Frontal cortex (tissue), 4 donors: ENCODE results near the gene EML6. TPM values are rescaled to one million over a fixed set of nuclear protein-coding genes. Genes with fewer than 3 reads are reported as not detected.
"Not testable (repeated sequence)": the region's sequence is repeated elsewhere in the genome, so short reads cannot be mapped to it uniquely, and the experiment has no call there.

Experiments
- DNase-seq, 2 donors: peaks; one replicate each; pipeline ENCODE4 v3.0.0; 2012; ENCODE audit warnings: low spot score in 2 of 2
- FAIRE-seq: peaks from 2 replicates; lab custom pipeline; 2012; peaks lifted over from hg19 to GRCh38; lab: Jason Lieb, UNC
- total RNA-seq: library from RNA; depleted of rRNA; stranded (reverse); fragments of >200 nt; gene quantifications from one replicate; pipeline ENCODE4 v1.2.3, GENCODE V29; 2014
- donor health status: control.
- donor health status: control.
- donor health status: control.

The EML6 gene
- 5.3 TPM for total RNA-seq

DNA sequence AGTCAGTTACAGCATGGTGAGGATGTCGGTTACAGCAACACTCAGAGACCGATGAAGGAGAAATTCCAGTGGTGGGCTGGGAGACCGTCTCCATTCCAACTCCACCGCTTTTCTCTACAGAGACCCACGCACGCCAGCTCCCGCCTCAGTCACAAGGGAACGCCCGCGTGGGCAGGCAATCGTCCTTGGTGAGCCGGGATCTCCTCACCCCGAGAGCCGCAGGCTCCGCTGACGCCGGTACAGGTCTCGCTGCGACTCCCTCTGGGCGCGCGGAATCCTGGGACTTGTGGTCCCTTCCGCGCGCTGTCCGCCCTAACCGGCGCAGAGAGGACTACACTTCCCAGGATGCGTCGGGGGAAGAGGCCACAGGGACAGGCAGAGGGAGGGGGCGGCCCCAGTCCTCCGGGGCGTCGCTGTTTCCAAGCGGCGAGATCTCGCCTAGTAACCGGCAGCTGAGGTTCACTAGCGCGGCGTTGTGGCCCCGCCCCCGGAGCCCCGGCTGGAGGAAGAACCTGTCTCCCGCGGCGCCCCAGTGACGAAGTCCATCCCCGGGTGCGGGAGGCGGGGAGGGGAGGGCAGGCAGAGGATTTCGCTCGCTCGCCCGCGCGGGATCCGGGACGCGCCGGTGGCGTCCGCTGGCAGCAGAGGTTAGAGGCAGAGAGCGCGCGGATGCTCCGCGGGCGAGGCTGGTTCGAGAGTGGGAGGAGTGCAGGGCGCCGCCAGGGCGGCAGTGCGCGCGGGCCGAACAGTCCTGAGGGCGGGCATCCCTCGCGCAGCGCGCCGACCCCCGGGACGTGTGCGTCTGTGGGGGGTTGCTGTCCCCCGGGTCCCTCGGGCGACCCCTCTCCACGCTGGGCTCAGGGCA, at the start of gene EML6:
EML6 (plus strand) TSS at position 532 of the 865 bp plus-strand sequence. CDS start 1,400 bp downstream, outside the sequence.
- FAIRE-seq (peak; percentile 84), DNase-seq (peak; percentile 98)

DNA sequence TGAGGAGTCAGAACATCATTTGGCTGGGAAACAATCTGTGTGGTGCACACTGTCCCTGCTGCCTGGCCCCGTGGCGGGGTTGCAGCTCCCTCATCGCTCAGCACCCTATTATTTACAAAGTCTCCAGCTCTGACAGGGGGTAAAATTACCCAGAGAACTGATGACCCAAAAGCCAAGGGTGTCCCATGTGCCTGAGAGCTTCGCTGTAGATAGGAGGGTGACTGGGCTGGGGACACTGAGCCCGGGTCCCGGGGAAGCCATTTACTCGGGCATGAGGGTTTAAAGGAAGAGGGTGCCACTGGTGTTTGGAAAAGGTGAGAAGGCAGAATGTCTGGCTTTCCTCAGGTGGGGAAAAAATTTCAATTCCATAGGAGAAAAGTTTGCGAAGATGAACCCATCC, 48.2 kb upstream of the EML6 start:
- DNase-seq (no peak), FAIRE-seq (no peak)

DNA sequence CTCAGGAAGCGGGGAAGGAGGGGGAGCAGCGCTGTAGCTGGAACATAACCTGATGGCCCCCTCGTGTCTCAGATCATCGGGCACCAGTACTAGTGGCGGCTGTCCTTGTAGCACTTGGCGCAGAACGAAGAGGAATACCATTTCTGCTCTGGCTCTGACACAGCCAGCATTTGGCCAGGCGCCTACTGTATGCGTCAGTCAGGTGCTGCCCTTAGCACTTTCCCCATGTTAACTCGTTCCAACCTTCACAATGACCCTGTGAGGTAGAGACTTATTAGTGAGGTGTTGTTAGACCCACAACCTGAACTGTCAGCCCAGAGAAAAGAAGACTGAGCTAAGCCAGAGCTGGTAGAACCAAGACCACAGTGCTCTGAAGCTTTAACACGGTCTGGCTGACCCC, 47.7 kb upstream of the EML6 start:
- no peak for DNase-seq
- no peak for FAIRE-seq

DNA sequence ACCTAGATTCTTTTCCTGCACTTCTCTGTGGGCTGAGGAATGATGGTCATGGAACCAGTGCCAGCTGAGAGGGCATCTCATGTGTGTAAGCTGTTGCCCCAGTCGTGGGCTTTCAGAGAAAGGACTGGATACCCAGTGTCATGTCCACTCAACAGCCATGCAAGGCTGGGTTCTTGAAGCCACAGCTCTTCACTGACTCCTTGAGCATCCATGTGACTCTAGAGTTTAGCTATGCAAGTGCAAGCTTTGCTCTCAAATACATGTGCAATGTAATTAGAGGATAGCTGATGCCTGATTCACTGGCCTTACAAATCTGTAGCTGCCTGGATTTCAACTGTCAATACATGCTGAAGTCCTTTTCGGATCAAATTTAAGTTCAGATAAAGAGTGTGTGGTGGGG, 46.8 kb upstream of the EML6 start:
- DNase-seq (no peak), FAIRE-seq (no peak)

DNA sequence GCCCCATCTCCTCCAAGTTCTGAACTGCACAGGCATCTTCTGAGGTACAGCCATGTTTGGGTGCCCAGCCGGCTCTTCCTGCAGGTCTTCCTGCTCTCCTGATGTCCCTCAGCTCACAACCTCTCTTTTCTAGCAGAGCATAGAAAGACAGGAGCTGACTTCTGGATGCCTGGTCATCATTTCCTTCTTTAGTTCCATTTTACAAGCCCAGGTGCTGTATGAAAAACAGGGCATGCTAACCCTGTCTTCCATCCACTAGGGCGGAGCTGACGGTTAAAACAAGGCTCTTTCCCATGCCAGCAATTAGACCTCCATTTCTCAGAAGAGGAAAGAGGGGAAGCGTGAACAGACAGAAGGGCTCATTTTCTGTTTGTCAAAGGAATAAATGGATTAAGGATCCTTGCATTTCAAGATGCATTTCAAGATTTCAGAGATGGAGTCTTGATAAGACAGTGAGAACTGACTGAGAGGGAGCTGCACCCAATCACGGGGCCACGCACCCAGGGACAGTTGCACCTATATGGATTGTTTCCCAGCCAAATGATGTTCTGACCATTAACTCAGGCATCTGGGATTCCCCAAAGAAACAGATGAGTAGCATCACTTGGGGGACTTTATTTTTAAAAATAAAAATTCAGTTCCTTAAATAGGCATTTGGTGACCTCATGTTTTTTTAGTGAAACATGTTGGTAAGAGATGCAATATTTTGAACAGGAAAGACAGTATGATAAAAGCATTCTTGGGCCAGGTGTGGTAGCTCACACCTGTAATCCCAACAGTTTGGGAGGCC, 45.8 kb upstream of the EML6 start:
- FAIRE-seq = no peak
- no peak for DNase-seq

DNA sequence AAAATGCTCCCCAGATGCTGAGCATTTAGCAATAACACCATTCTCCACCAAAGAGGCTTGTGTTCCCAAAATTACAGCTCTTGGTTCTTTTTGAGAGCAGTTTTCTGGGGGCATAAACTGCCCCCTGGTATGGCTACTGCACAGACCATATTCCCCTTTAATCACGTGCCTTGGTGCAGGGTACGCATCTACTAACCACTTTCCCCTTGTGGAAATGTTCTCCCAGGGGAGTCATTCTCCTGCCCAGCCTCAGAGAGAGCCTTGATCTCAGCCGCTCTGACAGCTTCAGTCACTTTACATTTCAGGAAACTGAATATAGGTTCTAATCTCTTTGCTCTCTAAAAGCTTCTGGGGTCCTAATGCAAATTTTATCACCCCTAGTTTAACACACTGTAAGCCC, 44.7 kb upstream of the EML6 start:
- DNase-seq (no peak), FAIRE-seq (no peak)

DNA sequence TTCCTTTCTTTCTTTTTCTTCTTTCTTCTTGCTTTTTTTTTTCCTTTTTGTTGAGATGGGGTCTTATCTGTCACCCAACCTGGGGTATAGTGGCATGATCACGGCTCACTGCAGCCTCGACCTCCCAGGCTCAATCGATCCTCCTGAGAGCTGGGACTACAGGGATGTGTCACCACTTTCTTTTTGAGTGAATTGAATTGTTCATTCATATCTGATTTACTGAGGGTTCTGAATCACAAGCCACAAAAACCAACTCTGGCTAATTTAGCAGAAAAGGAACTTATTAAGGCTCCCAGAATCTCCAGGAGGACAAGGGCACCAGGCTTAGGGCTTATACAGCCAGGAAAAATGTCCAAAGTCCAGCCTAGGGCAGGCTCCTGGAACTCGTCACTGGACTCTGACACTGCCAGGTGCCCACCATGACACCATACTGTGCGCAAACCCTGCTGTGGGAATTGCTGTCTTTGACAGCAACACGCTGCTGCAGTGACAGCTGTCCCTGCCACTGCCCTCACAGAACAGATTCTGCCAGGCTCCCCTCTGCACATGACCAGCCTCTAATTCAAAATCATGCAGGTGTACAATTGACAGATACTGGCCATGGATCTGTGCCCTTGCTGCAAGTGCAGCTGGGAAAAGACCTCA, 42.9 kb upstream of the EML6 start:
- DNase-seq = no peak
- no peak for FAIRE-seq

DNA sequence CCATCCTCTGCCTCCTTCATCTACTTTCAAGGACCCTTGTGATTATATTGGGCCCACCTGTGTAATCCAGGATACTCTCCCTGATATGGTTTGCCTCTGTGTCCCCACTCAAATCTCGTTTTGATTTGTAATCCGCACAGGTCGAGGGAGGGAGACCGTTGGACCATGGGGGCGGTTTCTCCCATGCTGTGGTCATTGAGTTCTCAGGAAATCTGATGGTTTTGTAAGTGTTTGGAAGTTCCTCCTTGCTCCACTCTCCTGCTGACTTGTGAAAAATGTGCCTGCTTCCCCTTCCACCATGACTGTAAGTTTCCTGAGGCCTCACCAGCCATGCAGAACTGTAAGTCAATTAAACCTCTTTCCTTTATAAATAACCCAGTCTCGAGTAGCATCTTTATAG, 42.0 kb upstream of the EML6 start:
- no peak for FAIRE-seq
- DNase-seq = no peak

DNA sequence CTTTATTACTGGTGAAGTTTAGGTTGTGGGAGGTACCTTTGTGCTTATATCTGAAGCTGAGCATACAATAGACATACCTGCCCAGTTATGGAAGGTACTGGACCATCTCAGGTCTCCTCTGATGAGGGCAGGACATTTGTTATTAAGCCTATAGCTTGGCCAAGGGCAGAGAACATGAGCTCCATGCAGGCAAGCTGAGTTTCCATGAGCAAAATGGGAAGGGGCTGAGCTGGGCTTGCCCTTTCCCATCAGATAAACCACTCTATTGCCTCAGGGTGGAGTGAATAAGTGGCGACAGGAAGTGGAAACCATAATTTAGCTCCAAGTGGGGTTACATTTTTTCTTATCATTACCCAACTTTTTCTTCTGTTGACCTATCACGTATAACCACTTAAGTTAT, 39.9 kb upstream of the EML6 start:
- FAIRE-seq = no peak
- no peak for DNase-seq

DNA sequence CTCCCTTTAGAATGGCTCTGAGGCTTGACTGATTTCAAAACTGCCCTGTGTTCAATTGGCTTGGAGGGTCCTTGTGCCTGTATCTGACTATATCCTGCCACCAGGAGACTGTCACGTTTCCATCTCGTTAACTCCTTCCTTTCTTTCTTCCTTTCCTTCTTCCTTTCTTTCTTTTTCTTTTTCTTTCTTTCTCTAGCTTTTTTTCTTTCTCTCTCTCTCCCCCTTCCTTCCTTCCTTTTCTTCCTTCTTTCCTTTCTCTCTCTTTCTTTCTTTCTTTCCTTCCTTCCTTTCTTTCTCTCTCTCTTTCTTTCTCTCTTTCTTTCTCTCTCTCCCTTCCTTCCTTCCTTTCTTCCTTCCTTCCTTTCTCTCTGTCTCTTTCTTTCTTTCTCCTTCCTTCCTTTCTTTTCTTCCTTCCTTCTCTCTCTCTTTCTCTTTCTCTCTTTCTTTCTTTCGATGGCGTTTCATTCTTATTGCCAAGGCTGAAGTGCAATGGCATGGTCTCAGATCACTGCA, 38.1 kb upstream of the EML6 start:
- no peak for FAIRE-seq
- no peak for DNase-seq

DNA sequence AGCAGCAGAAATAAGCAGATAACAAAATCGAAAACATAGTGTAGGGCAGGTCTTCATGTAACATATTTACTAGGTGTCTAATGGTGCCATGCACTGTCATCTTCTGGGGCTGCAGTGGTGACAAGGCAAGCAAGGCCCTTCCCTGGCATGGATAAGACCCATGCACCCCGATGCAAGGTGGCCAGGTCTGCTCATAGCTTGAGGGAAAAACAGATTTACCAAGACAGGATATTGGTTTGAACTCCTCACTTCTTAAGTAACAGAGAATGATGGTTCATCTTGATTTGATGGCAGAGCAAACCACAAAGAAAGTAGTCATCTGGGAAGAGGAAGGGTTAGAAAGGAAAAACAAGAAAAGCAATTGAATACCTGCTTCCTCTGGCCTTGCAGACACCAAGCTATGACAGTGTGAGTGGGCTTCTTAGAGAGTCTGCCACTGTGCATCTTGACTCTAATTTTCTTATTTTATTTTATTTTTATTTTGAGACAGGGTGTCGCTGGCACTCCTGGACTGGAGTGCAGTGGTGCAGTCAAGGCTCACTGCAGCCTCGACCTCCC, 35.8 kb upstream of the EML6 start:
- DNase-seq = no peak
- FAIRE-seq = no peak

DNA sequence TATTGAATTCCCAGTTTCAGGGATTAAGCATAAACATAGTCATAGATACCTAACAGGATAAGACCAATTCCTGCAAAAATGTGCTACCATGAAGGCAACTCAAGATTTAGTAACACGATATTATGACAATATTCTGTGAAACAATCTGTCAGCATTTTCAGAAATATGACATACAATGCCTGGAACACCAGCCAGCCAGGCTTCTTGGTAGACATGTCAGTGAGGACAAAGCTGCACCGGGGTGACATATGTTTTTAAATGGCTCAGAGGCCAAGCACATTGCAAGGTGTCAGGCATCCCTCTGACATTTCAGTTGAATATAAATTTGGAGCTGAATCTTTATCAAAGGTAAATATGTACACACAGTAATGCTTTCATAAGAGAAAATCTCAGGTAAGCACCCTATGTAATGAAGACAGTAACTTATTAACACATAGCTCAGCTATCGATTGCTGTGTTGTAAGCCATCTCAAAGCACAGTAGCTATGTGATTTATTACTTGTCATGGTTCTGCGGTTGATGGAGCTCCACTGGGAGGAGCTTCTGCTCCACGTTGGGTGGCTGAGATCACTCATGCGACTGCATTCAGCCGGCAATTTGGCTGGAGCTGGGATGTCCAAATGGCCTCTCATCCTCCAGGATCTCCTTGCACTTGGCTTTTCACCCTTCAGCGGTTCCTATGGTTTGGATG, 31.9 kb upstream of the EML6 start:
- no peak for FAIRE-seq

DNA sequence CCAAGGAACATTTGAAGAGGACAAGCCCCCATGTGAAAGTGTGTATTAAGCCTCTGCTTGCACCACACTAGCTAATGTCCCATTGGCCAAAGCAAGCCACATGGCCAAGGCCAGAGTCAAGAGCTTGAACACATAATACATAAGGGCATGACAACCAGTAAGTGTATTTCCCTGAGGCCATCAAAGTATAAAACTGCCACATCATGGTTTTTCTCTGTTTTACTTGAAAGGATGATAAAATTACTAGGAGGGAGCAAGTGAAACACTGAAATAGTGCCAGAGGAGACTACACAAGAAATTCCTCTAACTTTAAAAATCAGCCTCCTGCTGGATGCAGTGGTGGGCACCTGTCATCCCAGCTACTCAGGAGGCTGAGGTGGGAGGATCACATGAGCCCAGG, 30.9 kb upstream of the EML6 start:
- no peak for FAIRE-seq

More for the DNA sequence above, 31.9 kb upstream of the EML6 start:
- no peak for DNase-seq

DNA sequence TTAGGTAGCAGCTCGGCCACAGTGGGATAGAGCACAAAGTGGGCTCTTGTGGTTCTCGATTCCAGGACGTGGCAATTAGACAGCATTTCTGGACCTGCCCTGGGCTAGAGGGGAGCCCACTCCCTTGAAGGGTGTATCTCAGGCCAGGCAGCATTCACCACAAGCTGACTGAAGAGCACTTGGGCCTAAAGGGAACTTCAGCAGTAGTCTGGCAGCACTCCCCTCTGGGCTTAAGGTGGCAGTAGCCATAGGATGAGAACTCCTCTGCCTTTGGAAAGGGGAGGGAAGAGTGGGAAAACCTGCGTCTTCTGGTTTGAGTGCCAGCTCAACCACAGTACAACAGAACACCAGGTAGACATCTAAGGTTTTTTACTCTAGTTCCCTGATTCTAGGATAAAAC, 28.1 kb upstream of the EML6 start:
- FAIRE-seq (no peak), DNase-seq (no peak)

More for the DNA sequence above, 30.9 kb upstream of the EML6 start:
- no peak for DNase-seq

DNA sequence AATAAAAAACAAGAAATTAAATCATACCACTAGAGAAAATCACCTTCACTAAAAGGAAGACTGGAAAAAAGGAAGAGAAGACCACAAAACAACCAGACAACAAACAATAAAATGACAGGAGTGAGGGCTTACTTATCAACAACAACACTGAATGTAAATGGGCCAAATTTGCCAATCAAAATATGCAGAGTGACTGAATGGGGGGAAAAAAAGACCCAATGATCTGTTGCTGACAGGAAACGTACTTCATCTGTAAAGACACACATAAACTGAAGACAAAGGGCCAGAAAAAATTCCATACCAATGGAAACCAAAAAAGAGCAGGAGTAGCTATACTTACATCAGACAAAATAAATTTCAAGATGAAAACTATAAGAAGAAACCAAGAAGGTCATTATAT, 25.5 kb upstream of the EML6 start:
- DNase-seq = no peak
- no peak for FAIRE-seq

DNA sequence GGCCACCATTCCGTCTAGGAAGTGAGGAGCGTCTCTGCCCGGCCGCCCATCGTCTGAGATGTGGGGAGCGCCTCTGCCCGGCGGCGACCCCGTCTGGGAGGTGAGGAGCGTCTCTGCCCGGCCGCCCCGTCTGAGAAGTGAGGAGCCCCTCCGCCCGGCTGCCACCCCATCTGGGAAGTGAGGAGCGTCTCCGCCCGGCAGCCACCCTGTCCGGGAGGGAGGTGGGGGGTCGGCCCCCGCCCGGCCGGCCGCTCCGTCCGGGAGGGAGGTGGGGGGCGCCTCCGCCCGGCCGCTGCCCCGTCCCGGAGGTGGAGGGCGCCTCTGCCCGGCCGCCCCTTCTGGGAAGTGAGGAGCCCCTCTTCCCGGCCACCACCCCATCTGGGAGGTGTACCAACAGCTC, 24.5 kb upstream of the EML6 start:
- not testable (repeated sequence) for DNase-seq, FAIRE-seq

DNA sequence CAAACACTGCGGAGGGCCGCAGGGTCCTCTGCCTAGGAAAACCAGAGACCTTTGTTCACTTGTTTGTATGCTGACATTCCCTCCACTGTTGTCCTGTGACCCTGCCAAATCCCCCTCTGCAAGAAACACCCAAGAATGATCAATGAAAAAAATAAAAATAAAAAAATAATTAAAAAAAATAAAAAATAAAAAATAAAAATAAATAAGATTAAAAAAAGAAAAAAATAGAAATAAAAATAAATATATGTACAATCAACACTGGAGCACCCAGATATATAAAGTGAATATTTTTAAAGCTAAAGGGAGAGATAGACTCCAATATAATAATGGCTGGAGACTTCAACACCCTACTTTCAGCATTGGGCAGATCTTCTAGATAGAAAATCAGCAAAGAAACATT, 23.8 kb upstream of the EML6 start:
- FAIRE-seq (peak; percentile 55), DNase-seq (no peak)

DNA sequence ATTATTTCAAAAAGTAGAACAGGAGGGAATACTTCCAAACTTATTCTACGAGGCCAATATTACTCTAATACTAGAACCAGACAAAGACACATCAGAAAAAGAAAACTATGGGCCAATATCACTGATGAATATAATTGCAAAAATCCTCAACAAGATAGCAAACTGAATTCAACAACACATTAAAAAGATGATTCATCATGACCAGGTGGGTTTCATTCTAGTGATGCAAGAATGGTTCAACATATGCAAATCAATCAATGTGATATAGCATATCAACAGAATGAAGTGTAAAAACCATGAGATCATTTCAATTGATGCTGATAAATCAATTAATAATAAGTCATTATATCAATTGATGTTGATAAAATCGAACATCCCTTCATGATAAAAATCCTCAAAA, 22.4 kb upstream of the EML6 start:
- no peak for DNase-seq
- FAIRE-seq = peak; percentile 13

DNA sequence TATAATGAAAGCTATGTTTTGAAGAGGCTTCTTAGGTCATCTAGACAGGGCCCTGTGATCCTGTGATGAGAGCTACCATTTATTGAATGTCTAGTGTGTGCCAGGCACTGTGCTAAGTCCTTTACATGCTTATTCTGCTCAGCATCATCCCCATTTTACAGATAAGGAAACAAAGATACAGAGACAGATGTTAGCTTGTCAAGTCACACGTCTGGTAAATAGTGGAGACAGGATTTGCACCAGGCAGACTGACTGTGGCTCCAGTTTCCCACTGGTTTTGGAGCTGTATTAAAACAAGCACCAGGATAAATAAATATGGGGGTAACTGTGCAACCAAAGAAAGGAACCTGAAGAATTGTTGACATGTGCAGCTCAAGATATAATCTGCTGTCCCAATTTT, 19.2 kb upstream of the EML6 start:
- FAIRE-seq = no peak

More for the DNA sequence above, 19.2 kb upstream of the EML6 start:
- DNase-seq = no peak
